Motor neuron (in vitro differentiated cells): ENCODE measurements around the gene WSCD1. TPM values are rescaled to one million over a fixed set of nuclear protein-coding genes. Genes with fewer than 3 reads are reported as not detected.

Experiments used
- ATAC-seq, 8 experiments: fragments of 200-7000 bp; cut with Tn5 transposase; replicated peaks in 6 of 8; 2 replicates each; pipeline ENCODE4 v1.8.0; 2021; ENCODE audit warnings: mild to moderate bottlenecking in 8 of 8, moderate library complexity in 8 of 8
- H3K27ac ChIP-seq, 2 donors: fragments of 250-450 bp; sonication (Bioruptor Pico); 2 replicates each; pipeline ENCODE4 v1.9.0; 2021; ENCODE audit warnings: antibody characterized with exemption in 2 of 2, mild to moderate bottlenecking in 2 of 2, moderate library complexity in 1 of 2
- H3K4me1 ChIP-seq, 2 donors: fragments of 250-450 bp; sonication (Bioruptor Pico); replicated peaks in 1 of 2; 2 replicates each; pipeline ENCODE4 v1.6.1; 2021; ENCODE audit warnings: antibody characterized with exemption in 2 of 2, mild to moderate bottlenecking in 2 of 2, moderate library complexity in 1 of 2
- H3K4me3 ChIP-seq, 5 donors: fragments of 250-450 bp; sonication (Bioruptor Pico); 2 replicates each; pipeline ENCODE4 v1.9.0; 2021; ENCODE audit warnings: antibody characterized with exemption in 5 of 5, mild to moderate bottlenecking in 5 of 5, moderate library complexity in 4 of 5
- WGBS, 10 experiments: fragments of 450-650 bp; shearing (Covaris generic); methylation state at CpG; one replicate each; pipeline ENCODE4 v1.0.0; 2022; 5-methylcytosine and 5-hydroxymethylcytosine counted together
- in situ Hi-C, 9 experiments: fragments of 400-800 bp; cut with MboI; loops; one replicate each; pipeline ENCODE4 v1.15.0; 2021; ENCODE audit warnings: low sequenced_read_pairs in 9 of 9, low pct_unique_long_range_greater_than_20kb in 2 of 9; ENCODE audit not compliant: unreplicated experiment in 9 of 9
- total RNA-seq, 8 experiments: library from RNA; unstranded; fragments of 300-600 nt; gene quantifications; 2 replicates each; pipeline versions ENCODE4 v1.2.3 to v1.2.4, GENCODE V29; 2022

Gene WSCD1
- total RNA-seq, 8 experiments from 2014 or later = 0.10 to 28.3 (median 22.9) TPM; not detected in 1

DNA sequence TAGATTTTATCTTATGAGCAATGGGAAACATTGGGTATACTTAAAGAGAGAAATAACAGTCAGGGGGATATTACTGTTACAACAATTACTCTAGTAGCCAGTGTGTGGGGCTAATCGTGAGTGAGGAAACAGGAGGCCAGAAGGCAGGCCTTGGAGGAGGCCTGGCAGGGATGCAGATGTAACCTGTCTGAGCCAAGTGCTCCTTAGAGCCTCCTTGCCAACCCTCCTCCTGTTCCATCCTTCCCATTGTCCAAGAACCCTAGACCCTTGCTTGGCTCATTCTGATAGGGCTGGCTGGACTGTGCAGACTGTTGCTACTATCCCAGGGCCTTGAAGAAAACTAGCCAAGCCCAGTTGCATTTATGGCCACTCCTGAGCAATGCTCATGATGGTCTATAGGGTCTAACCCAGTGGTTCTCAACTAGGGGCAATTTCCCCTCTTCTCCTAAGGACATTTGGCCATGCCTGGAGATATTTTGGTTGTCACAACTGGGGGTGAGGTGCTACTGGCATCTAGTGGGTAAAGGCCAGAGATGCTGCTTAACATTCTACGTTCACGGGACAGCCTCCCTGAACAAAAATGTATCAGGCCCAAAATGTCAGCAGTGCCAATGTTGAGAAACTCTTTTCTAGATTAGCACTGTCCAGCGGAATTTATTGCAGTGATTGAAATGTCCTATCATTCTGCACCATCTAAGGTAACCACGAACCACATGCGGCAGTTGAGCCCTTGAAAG is 24.4 kb upstream of the WSCD1 start:
- no peak for ATAC-seq
- Histone ChIP-seq H3K27ac (no peak overlapping the region), H3K4me3 (no peak overlapping the region), H3K4me1 (no peaks in the 10 kb centered on the region)
- WGBS, 10 experiments = 17 to 100% (median 92%) methylated on average over 1 to 6 of the region's 6 CpGs; no CpG with 5 or more reads in 2 of the 10 experiments
- in situ Hi-C loops = no loop called here

DNA sequence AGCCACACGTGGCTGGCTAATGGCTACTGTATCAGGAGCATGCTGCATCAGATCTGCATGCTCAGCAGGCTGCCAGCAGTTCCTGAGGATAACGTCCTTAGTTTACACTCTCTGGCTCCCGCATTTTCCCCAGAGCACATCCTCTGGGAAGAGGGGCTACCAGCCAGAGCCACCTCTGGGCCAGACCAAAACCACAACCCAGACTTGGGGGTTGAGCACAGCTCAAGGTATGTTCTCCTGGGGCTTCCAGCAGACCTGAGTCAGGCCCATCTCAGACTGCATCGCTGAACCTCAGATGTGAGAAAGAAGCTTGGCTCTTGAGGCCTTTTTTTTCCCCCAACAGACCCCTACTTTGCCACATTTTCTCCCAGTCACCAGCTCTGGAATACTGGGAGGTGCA is 23.7 kb upstream of the WSCD1 start:
- 0 to 71% (median 23%) methylated on average over 1 to 3 of the region's 4 CpGs; no CpG with 5 or more reads in 4 of the 10 experiments for WGBS, 10 experiments
- no peak for ATAC-seq
- Histone ChIP-seq H3K4me3 (no peak overlapping the region), H3K27ac (no peak overlapping the region), H3K4me1 (no peaks in the 10 kb centered on the region)
- in situ Hi-C loops = no loop called here

DNA sequence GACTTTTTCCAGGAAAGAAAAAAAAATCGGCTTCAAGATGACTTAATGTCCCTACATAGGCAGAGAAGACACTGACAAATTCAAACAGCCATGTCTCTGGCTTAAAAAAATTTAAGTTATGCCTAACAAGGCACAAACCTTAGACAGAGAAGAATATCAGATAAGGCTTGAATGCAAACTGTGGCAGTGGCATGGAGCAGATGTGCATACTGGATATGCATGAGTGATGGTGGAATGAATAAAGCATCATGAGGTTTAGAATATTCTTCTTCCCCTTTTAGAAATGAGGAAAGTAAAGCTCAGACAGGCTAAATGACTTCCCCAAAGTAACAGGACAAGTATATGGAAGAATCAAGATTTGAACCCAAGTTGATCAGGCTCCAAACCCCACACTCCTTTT is 23.2 kb upstream of the WSCD1 start:
- Histone ChIP-seq H3K4me3 (no peak overlapping the region), H3K27ac (no peak overlapping the region), H3K4me1 (no peaks in the 10 kb centered on the region)
- 0 to 67% (median 0%) methylated on average over 1 of the region's 1 CpG; no CpG with 5 or more reads in 3 of the 10 experiments for WGBS, 10 experiments
- in situ Hi-C loops = no loop called here
- peak in 3 of 8 experiments; percentile 65 to 73 (median 68) for ATAC-seq

DNA sequence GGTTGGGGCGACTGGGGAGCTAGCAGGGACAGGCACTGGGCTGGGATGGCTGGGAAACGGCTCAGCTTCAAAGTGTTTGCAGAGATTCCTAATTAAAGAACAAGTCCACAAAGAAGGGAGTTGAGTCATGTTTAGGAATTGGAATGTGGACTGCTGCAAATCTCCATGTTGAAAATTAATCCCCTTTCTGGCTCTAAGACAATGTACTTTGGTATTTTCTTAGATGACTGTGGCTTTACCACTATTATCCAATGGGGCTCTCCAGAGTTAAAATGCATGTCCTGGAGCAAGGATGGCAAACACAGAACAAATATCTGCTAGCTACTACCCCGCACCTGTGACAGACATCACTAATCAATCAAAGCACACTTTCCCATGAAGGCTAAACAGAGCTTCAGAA is 22.2 kb upstream of the WSCD1 start:
- Histone ChIP-seq H3K4me3 (no peak overlapping the region), H3K4me1 (no peaks in the 10 kb centered on the region), H3K27ac (no peak overlapping the region)
- no peak for ATAC-seq
- WGBS, 10 experiments = 0 to 100% (median 83%) methylated on average over 1 to 3 of the region's 3 CpGs; no CpG with 5 or more reads in 1 of the 10 experiments
- in situ Hi-C loops = no loop called here

DNA sequence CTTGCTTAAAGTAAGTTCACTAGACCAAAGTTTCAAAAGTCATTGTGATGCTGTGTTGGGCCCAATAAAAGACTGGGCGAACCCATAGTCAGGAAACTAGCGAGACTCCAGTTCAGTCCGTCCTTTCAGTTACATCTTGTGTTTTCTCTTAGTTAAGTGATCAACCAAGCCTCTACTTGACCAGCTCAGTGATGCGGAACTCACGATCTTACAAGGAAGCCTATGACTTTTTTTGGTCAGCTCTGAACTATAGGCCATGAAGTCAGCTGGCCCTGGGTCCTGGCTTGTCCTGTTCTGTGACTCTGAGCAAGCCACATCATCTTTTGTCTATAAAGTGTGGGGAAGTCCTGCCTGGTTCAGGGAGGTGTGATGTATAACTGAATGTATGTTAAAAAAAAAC is 21.7 kb upstream of the WSCD1 start:
- WGBS, 10 experiments = 64 to 100% (median 92%) methylated on average over 2 to 5 of the region's 5 CpGs; no CpG with 5 or more reads in 2 of the 10 experiments
- ATAC-seq = no peak
- Histone ChIP-seq H3K4me1 (no peaks in the 10 kb centered on the region), H3K27ac (no peak overlapping the region), H3K4me3 (no peak overlapping the region)
- in situ Hi-C loops = no loop called here

DNA sequence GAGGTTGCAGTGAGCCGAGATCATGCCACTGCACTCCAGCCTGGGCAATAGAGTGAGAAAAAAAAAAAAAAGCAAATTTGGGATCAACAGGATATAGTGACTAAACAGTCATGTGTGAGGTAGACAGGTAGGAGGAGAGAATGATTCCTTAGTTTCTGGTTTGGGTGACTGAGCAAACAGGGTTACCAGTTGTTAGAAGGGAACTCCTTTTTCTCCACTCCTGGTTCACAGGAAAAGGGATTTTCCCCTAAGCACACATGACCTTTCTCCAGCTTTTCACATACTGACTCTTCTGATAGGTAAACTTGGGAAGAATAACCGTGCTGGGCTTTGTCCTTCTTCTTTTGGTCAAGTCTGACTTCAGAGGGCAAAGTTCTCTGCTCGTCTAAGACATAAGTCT is 17.3 kb upstream of the WSCD1 start:
- ATAC-seq = no peak
- WGBS, 10 experiments = 7 to 100% (median 74%) methylated on average over 1 to 3 of the region's 3 CpGs; no CpG with 5 or more reads in 3 of the 10 experiments
- Histone ChIP-seq H3K27ac (no peak overlapping the region), H3K4me1 (peaks cover 6 to 23% of the 10 kb centered on the region in 2 donors), H3K4me3 (no peak overlapping the region)
- in situ Hi-C loops = loop anchor here in 3 of 9 experiments (25.0 kb wide), 2 partner anchors 441 to 466 kb away; partner anchors contain the start of gene NLRP1 (in 2 of the 3)

DNA sequence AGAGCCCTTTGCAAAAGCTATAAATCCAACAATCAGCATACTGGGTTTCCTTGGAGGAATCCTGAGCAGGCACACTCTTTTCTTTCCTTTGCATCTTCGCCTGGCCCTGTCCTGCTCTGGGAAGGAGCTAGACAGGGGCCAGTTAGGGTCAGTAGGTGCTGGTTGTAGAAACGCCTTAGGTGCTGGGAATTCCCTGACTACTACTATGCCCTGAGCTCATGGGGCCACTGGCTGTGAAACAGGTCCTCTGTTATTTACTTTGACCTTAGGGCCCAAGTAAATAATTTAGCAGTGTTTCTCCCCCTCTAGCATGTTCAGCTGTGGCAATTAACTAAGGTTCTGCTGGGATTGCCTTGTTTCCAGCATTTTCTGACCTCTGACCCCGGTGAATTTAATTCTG is 15.8 kb upstream of the WSCD1 start:
- in situ Hi-C loops = loop anchor here in 3 of 9 experiments (25.0 kb wide), 2 partner anchors 442 to 467 kb away; partner anchors contain the start of gene NLRP1 (in 2 of the 3)
- Histone ChIP-seq H3K27ac (no peak overlapping the region), H3K4me1 (peaks cover 12 to 28% of the 10 kb centered on the region in 2 donors), H3K4me3 (no peak overlapping the region)
- no peak for ATAC-seq
- WGBS, 10 experiments = 0 to 100% (median 53%) methylated on average over 1 to 3 of the region's 3 CpGs

DNA sequence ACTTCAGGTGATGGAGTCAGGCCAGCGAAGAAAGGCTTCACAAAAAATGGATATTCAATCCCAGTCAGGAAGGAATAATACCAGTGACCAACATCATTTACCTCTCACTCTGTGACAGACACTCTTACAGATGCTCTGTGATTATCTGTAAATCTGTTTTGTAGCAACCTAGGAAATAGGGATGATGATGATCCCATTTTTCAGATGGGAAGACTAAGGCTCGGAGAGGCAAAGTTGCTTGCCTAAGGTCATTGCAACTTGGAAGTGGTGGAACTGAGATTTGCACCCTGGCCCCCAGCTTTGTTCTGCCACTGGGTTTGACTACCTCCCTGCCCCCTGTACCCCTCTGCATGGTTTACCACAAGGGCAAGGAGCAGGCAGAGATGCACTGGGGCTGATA is 14.1 kb upstream of the WSCD1 start:
- no peak for ATAC-seq
- WGBS, 10 experiments = 0 to 100% (median 76%) methylated on average over 1 to 2 of the region's 2 CpGs; no CpG with 5 or more reads in 4 of the 10 experiments
- in situ Hi-C loops = loop anchor here in 3 of 9 experiments (25.0 kb wide), 2 partner anchors 444 to 469 kb away; partner anchors contain the start of gene NLRP1 (in 2 of the 3)
- Histone ChIP-seq H3K4me3 (no peak overlapping the region), H3K27ac (no peak overlapping the region), H3K4me1 (peaks cover 21 to 37% of the 10 kb centered on the region in 2 donors)

DNA sequence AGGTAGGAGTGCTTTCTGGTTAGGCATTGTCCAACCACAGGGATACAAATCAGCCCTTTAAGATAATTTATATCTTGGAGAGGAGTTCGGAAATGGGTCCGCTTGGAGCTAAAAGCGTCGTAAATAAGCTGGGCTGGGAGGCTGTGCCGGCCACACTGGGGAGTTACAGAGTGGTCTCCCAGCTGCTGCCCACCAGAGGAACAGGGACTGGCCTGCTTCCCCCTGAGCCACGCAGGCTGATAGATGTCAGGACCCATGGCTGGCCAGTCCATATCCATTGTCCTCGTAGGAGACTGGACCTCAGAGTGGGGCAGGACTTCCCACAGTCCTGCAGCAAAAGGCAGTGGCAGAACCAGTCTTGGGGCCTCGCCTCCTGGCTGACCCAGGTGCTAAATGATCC is 12.6 kb upstream of the WSCD1 start:
- 0 to 75% (median 5%) methylated on average over 1 to 4 of the region's 8 CpGs; no CpG with 5 or more reads in 5 of the 10 experiments for WGBS, 10 experiments
- in situ Hi-C loops = loop anchor here in 3 of 9 experiments (25.0 kb wide), 2 partner anchors 445 to 470 kb away; partner anchors contain the start of gene NLRP1 (in 2 of the 3)
- ATAC-seq = peak in 2 of 8 experiments; percentile 38 to 51
- Histone ChIP-seq H3K27ac (peak overlapping the region in 1 of 2 donors; percentile 15), H3K4me3 (no peak overlapping the region), H3K4me1 (peaks cover 21 to 37% of the 10 kb centered on the region in 2 donors)

DNA sequence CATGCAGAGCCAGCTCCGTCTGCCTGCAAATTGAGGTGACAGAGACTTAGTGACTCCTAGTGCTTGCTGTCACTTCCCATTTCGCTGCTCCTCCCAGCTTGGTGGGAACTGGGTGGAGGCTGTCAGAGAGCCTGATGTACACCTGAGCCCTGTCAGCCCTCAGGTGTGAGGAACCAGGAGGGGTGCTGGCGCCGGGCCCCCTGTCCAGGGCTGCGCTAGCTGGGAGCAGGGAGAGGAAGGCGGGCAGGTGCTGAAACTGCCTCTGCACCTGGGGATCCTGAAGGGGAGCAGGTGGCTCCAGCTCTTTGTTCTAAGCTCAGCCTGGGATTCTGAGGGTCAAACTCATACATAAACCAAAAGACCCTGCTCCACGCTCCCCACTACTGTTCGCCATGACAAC is 10.8 kb upstream of the WSCD1 start:
- H3K4me1 ChIP-seq = peaks cover 19 to 30% of the 10 kb centered on the region in 2 donors
- no peak overlapping the region for H3K27ac ChIP-seq
- ATAC-seq = peak in 3 of 8 experiments; percentile 7 to 29 (median 28)
- no peak overlapping the region for H3K4me3 ChIP-seq
- in situ Hi-C loops = loop anchor here in 3 of 9 experiments (25.0 kb wide), 2 partner anchors 447 to 472 kb away; partner anchors contain the start of gene NLRP1 (in 2 of the 3)
- WGBS, 10 experiments = 72 to 100% (median 83%) methylated on average over 1 to 2 of the region's 8 CpGs; no CpG with 5 or more reads in 7 of the 10 experiments

DNA sequence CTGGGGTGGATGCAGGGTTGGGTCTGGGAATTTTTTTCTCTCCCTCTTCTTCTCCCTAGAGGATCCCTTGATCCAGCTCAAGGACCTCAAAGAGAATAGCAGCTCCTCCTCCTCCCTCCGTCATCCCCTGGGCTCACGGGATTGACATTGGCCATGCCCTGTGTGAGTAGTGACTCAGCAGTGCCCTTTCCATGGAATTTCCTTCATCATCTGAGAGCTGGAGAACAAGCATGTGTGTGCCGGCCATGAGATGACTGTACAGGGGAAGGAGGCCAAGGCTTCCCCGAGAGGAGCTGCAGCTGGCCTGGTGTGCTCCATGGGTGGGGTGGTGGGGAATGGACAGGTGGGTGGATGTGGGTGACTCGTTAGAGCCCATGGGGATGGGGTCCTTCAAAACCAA is 8.9 kb upstream of the WSCD1 start:
- Histone ChIP-seq H3K4me3 (no peak overlapping the region), H3K4me1 (peaks cover 15 to 25% of the 10 kb centered on the region in 2 donors), H3K27ac (no peak overlapping the region)
- 17 to 100% (median 88%) methylated on average over 1 to 4 of the region's 5 CpGs; no CpG with 5 or more reads in 4 of the 10 experiments for WGBS, 10 experiments
- in situ Hi-C loops = loop anchor here in 3 of 9 experiments (25.0 kb wide), 2 partner anchors 449 to 474 kb away; partner anchors contain the start of gene NLRP1 (in 2 of the 3)
- peak in 5 of 8 experiments; percentile 59 to 68 (median 64) for ATAC-seq

DNA sequence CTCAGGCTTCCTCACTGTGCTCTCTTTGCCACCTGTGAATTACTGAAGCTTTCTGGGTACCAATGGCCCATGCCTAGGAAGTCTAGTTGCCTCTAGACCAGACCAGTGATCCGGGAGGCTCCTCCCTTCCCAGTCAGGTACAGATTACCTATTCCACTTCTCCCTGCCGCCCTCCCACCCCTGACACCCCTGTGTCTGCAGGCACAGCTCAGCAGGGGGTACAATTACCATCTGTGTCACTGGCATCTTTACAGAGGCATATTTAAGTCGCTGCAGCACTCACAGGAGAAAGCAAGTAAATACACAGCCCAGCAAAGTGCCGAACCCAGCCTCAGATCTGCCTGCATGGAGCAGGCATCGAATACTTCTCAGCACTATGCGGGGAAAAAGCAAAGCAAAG is 5.3 kb upstream of the WSCD1 start:
- H3K27ac ChIP-seq = no peak overlapping the region
- ATAC-seq = no peak
- in situ Hi-C loops = loop anchor here in 3 of 9 experiments (25.0 kb wide), 2 partner anchors 453 to 478 kb away; partner anchors contain the start of gene NLRP1 (in 2 of the 3)
- 0 to 67% (median 57%) methylated on average over 1 to 3 of the region's 6 CpGs; no CpG with 5 or more reads in 6 of the 10 experiments for WGBS, 10 experiments
- no peak overlapping the region for H3K4me3 ChIP-seq
- H3K4me1 ChIP-seq = peaks cover 11% of the 10 kb centered on the region in 2 donors

DNA sequence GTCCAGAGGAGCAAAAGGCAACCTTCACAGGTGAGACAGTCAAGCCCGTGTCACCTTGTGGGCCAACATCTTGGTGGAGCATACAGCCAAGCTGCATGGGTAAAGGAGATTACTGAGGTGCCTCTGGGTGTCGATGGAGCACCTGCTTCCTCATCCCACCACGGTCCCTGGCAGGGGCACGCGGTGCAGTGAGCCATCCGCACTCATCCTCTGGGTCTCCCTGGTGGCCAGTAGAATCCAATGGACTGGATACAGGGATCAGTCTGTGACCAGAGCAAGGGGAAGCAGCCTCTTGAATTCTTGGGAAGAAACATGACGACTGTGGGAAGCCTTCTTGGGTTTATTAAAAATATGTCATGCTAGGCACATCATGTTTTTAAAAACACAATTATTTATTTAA is 4.8 kb upstream of the WSCD1 start:
- Histone ChIP-seq H3K4me1 (peaks cover 6 to 7% of the 10 kb centered on the region in 2 donors), H3K27ac (no peak overlapping the region), H3K4me3 (no peak overlapping the region)
- in situ Hi-C loops = loop anchor here in 3 of 9 experiments (25.0 kb wide), 2 partner anchors 453 to 478 kb away; partner anchors contain the start of gene NLRP1 (in 2 of the 3)
- WGBS, 10 experiments = 0 to 100% (median 67%) methylated on average over 1 of the region's 7 CpGs; no CpG with 5 or more reads in 3 of the 10 experiments
- ATAC-seq = no peak
